Nephron (organoid): ENCODE measurements around the gene NDUFS8.

ENCODE experiments used
- H3K27ac Mint-ChIP-seq, 3 experiments: 2 replicates each; pipeline ENCODE4 v1.8.0; 2020; ENCODE audit warnings: mixed read lengths in 3 of 3, mild to moderate bottlenecking in 2 of 3, moderate library complexity in 1 of 3
- H3K27me3 Mint-ChIP-seq: 2 replicates; pipeline ENCODE4 v1.8.0; 2021; ENCODE audit warnings: low read depth, mild to moderate bottlenecking, moderate library complexity, mixed read lengths
- H3K36me3 Mint-ChIP-seq: 2 replicates; pipeline ENCODE4 v1.8.0; 2020; ENCODE audit warnings: low read depth, mixed read lengths
- H3K4me1 Mint-ChIP-seq: 2 replicates; pipeline ENCODE4 v1.8.0; 2020; ENCODE audit warnings: mixed read lengths
- H3K4me3 Mint-ChIP-seq, 3 experiments: 2 replicates each; pipeline ENCODE4 v1.8.0; 2020; ENCODE audit warnings: mild to moderate bottlenecking in 3 of 3, mixed read lengths in 3 of 3, moderate library complexity in 2 of 3
- H3K9me3 Mint-ChIP-seq: 2 replicates; pipeline ENCODE4 v1.8.0; 2020; ENCODE audit warnings: mixed read lengths
- TF ChIP-seq, protein P1 (sequence below), 3 experiments: fragments of 200-600 bp; sonication (generic); IDR thresholded peaks; one replicate each; pipeline ENCODE4 v1.5.0; 2021; ENCODE audit warnings: antibody characterized with exemption in 3 of 3; ENCODE audit not compliant: unreplicated experiment in 3 of 3

NDUFS8 gene

GRCh38 chr11:67999704-68000103, 30.8 kb upstream of the NDUFS8 start:
- H3K27me3 Mint-ChIP-seq, result peaks cover 32% of the 10 kb centered on the region
- no peaks in the 10 kb centered on the region for H3K36me3 Mint-ChIP-seq
- H3K27ac Mint-ChIP-seq, result no peak overlapping the region
- peaks cover 4% of the 10 kb centered on the region for H3K4me1 Mint-ChIP-seq
- H3K4me3 Mint-ChIP-seq, result no peak overlapping the region
- no peaks in the 10 kb centered on the region for H3K9me3 Mint-ChIP-seq
- TF ChIP-seq, protein P1, sequence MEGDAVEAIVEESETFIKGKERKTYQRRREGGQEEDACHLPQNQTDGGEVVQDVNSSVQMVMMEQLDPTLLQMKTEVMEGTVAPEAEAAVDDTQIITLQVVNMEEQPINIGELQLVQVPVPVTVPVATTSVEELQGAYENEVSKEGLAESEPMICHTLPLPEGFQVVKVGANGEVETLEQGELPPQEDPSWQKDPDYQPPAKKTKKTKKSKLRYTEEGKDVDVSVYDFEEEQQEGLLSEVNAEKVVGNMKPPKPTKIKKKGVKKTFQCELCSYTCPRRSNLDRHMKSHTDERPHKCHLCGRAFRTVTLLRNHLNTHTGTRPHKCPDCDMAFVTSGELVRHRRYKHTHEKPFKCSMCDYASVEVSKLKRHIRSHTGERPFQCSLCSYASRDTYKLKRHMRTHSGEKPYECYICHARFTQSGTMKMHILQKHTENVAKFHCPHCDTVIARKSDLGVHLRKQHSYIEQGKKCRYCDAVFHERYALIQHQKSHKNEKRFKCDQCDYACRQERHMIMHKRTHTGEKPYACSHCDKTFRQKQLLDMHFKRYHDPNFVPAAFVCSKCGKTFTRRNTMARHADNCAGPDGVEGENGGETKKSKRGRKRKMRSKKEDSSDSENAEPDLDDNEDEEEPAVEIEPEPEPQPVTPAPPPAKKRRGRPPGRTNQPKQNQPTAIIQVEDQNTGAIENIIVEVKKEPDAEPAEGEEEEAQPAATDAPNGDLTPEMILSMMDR (IDR thresholded peaks at IDR 0.05; ENCODE audit: unreplicated experiment in 3 of 3), result no peak

- peak overlapping the region; percentile 84 to 86 (median 84) for H3K4me3 Mint-ChIP-seq
- TF ChIP-seq, protein P1 (IDR thresholded peaks at IDR 0.05; ENCODE audit: unreplicated experiment in 3 of 3), result no peak
- H3K4me1 Mint-ChIP-seq, result peaks cover 4% of the 10 kb centered on the region
- no peaks in the 10 kb centered on the region for H3K36me3 Mint-ChIP-seq
- H3K27me3 Mint-ChIP-seq, result peaks cover 44% of the 10 kb centered on the region
- H3K9me3 Mint-ChIP-seq, result no peaks in the 10 kb centered on the region
- H3K27ac Mint-ChIP-seq, result no peak overlapping the region
These were observed 27.9 kb upstream of the NDUFS8 start for GRCh38 chr11:68002575-68002937.

- Mint-ChIP-seq H3K27ac (peak overlapping the region in 1 of 3 experiments; percentile 53), H3K4me1 (peaks cover 4% of the 10 kb centered on the region), H3K9me3 (no peaks in the 10 kb centered on the region), H3K4me3 (peak overlapping the region; percentile 84 to 86 (median 84)), H3K27me3 (peaks cover 44% of the 10 kb centered on the region), H3K36me3 (no peaks in the 10 kb centered on the region)
- TF ChIP-seq, protein P1 (IDR thresholded peaks at IDR 0.05; ENCODE audit: unreplicated experiment in 3 of 3), result no peak
These were observed 27.3 kb upstream of the NDUFS8 start for GRCh38 chr11:68002938-68003845.

GRCh38 chr11:68003846-68004550, 26.5 kb upstream of the NDUFS8 start, which contains the start of gene UNC93B1:
TSS of gene UNC93B1 (minus strand) at chr11:68004097. CDS start at chr11:68004043, 54 bp downstream.
- Mint-ChIP-seq H3K4me3 (peak within 1 kb of the TSS; percentile 84 to 86 (median 84)), H3K27me3 (peaks cover 42% of the 10 kb centered on the region), H3K4me1 (peaks cover 6% of the 10 kb centered on the region), H3K9me3 (no peaks in the 10 kb centered on the region), H3K27ac (peak within 1 kb of the TSS in 1 of 3 experiments; percentile 53), H3K36me3 (no peaks in the 10 kb centered on the region)
- TF ChIP-seq, protein P1 (IDR thresholded peaks at IDR 0.05; ENCODE audit: unreplicated experiment in 3 of 3), result no peak

DNA sequence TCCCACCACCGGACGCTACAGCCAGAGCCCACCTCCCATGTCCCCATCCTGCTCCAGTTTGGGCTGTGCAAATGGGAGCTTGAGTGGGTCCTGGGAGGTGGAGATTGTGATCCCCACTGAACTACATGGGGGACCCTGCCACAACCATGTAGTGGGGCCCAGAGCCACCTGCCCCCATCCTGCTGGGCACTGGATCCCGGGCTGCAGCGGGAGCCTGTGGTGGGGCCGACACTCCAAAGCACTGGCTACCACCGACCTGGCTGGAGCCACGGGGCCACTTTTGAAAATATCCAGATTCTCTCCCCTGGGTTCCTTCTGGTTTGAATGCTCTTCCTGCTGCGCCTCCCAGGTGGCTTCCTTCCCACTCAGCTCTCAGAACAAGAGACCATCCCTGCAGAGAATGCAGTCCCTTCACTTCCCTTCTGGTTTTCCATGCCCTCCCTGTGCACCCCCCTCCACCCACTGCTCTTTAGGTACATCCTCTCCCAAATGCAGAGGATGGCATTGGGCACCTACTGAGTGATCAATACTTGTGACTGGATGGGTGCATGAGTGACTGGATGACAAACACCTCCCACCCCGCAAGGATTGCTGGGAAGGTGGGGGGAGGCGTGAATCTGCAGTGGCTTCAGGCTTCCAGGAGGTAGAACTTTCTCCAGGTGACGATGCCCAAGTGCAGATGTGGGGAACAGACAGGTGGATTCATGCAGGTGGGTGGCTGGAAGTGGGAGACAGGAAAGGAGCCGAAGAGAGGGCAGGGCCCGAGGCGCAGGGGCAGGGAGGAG, 25.7 kb upstream of the NDUFS8 start:
- H3K4me1 Mint-ChIP-seq, result peaks cover 14% of the 10 kb centered on the region
- TF ChIP-seq, protein P1 (IDR thresholded peaks at IDR 0.05; ENCODE audit: unreplicated experiment in 3 of 3), result no peak
- no peaks in the 10 kb centered on the region for H3K36me3 Mint-ChIP-seq
- H3K27me3 Mint-ChIP-seq, result peaks cover 47% of the 10 kb centered on the region
- peak overlapping the region; percentile 75 to 83 (median 82) for H3K4me3 Mint-ChIP-seq
- H3K27ac Mint-ChIP-seq, result no peak overlapping the region
- H3K9me3 Mint-ChIP-seq, result no peaks in the 10 kb centered on the region
